ELF-1 (cell line): Measurements from ENCODE around the gene KHNYN.
"Not testable (repeated sequence)": the region's sequence is repeated elsewhere in the genome, so short reads cannot be mapped to it uniquely, and the experiment has no call there.

Source experiments
- DNase-seq: peaks from one replicate; pipeline ENCODE4 v3.0.0-alpha.2; 2016; ENCODE audit warnings: low read depth, low spot score

KHNYN gene

GRCh38 chr14:24429395-24430142 is at the start of gene KHNYN, which contains the start of gene CBLN3:
Gene KHNYN, plus strand, starts transcription at chr14:24429954. Its CDS starts 777 bp downstream, at chr14:24430731.
Gene CBLN3, minus strand, starts transcription at chr14:24429668. Its CDS starts 614 bp downstream, at chr14:24429054.
- peak; percentile 81 for DNase-seq

GRCh38 chr14:24381363-24382063 is 48.2 kb upstream of the KHNYN start:
- no peak for DNase-seq

GRCh38 chr14:24382064-24382371 is 47.7 kb upstream of the KHNYN start:
- DNase-seq, result no peak

- no peak for DNase-seq
These were observed 45.6 kb upstream of the KHNYN start for GRCh38 chr14:24384169-24384568.

- DNase-seq, result no peak
These were observed 44.2 kb upstream of the KHNYN start for GRCh38 chr14:24385524-24385923.

GRCh38 chr14:24387009-24387345 is 42.8 kb upstream of the KHNYN start:
- DNase-seq, result no peak

DNA sequence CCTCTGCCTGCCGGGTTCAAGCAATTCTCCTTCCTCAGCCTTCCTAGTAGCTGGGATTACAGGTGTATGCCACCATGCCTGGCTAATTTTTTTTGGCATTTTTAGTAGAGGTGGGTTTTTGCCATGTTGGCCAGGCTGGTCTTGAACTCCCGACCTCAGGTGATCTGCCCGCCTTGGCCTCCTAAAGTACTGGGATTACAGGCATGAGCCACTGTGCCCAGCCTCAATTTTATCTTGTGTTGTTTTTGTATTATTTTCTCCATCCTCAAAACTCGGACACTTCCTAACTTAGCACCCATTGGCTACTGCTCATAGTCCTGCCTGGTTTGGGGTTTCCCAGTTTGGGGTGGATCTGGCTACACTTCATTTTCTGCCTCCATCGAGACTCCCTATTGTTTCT is 42.2 kb upstream of the KHNYN start:
- DNase-seq, result not testable (repeated sequence)

DNA sequence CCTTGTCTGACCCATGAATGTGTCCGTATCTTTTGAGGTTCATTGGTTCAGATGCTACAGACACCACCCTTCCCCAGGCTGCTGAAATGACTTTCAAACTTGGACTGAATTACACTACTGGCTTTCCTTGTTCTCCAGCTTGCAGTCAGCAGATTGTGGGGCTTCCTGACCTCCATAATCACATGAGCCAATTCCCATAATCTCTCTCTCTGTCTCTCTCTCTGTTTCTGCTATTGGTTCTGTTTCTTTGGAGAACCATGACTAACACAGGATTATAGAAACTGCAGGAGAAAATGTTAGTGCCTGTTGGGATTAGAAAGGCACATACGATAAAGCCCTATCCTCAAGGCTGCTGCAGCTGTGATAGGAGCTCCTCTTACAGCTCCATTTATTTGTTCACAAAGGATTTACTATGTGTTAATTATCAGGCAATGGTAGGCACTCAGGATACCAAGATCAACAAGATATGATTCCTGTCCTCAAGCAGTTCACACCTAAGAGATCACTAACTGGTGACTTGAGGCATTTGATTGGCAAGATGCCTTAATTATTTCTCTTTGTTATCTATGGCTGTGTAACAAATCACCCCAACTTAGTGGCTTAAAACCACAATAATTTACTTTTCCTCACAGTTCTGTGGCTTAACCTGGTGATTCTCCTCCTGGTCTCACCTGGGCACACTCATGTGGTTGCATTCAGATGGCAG is 41.1 kb upstream of the KHNYN start:
- DNase-seq, result no peak

DNA sequence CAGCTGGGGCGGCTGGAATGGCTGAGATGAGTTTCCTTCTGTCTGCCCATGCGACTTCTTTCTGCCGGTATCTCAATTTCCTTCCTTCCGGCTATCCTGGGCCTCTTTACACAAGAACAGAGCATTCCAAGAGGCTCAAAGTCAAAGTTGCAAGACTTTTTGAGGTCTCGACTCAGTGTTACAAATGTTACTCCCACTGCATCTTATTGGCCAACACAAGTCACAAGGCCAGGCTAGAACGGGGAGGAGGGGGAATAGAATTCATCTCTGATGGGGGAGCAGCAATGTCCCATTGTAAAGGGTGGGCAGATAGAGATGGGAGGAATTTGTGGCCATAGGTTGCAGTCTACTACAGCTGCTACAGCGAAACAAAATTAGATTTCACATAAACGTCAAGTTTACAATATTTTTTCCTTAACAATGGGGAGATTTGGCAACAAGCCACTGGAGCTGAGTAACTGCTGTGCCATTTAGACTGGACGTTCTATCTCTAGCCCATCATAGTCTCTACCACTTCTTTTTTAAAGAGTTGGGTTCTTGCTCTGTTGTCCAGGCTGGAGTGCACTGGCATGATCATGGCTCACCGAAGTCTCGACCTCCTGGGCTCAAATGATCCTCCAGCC is 40.4 kb upstream of the KHNYN start:
- DNase-seq, result no peak

GRCh38 chr14:24390701-24391468 is 38.9 kb upstream of the KHNYN start:
- DNase-seq, result no peak

DNA sequence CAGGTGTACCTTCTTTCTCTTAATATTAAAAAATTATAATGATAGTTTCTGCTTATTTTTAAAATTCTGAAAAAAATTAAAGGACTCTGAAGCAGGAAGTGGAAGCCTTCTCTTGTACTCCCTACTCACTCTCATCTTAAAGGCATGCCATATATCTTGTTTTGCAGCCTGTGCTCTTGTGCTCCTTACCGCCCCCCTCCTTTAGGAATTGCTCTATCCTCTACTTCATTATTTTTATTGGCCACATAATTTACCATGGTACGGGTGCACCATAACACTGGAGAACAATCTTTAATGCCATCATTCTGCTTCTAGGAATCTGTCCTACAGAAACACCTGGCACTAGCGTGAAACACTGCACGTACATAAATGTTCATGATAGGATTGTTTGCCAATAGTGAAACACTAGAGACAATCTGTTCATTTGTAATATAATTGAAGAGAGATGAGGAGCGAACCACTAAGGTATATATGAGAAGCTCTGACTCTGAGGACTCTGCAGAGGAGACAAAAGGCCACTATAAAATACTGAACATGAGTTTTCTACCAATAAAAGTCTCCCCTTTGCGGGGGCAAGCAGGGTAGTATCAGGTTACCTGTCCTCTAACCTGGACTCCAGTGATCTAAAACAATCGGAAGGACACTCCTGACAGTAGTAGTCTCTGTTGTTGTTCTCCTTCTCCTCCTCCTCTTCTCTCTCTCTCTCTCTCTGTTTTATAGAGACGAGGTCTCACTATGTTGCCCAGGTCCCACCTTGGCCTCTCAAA is 37.2 kb upstream of the KHNYN start:
- DNase-seq, result no peak

DNA sequence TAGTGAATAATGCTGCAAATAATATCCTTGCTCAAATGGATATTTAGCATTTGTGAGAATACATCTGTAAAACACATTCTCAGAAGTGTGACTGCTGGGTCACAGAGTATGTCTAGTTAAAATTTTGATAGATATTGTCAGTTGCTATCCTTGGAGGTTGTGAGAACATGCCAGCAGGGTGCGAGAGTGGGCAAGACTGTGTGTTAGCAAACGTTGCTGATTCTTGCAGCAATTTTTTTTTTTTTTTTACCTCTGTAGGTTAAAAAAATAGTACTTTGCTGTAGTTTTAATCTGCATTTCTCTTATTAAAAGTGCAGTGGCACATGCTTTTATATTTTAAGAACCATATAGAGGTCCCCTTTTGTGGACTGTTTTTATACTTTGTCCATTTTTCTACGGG is 35.5 kb upstream of the KHNYN start:
- no peak for DNase-seq

DNA sequence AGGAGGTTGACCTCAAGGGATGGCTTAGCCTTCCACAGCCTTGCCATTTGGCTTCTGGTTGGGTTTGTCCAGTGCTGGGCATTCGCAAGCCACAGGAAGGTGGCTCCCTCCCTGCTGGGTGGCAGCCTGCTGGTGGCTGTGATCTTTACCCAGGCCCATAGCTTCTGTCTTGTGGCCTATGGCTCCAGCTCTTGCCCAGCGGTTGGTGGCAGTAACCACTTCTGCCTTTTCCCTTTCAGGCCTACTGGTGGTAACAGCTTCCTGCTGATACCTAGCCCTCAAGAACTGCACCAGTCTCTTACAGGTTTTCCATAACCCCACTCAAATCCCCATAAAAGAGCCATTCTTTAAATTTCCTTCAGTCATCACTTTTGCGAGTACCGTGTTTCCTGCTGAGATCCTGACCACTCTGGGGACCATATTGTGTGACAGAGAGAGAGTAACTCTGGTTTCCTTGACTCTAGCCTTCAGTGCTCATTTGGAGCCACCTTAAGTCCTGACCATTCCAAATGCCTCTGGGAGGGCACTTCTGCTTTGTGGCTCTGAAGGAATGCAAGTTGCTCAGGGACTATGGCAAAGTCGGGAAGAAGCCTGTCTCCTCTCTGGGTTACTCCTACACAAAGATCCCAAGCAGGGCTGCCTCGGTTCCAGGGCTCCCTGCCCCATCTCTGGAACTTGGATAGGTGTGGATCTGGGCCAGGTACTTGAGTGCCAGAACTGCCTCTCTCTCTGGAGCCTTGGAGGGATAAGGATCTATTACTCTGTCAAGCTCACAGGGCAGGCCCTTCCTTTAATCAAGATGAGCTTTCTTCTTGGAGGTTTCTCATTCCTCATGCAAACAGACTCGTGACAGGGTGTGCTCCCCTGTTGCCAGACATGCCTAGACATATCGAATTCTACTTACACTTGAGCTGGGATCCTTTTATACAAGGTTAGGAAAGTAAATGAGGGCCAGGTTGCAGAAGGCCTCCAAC is 33.9 kb upstream of the KHNYN start:
- no peak for DNase-seq

GRCh38 chr14:24397639-24398292 is 32.0 kb upstream of the KHNYN start:
- no peak for DNase-seq

DNA sequence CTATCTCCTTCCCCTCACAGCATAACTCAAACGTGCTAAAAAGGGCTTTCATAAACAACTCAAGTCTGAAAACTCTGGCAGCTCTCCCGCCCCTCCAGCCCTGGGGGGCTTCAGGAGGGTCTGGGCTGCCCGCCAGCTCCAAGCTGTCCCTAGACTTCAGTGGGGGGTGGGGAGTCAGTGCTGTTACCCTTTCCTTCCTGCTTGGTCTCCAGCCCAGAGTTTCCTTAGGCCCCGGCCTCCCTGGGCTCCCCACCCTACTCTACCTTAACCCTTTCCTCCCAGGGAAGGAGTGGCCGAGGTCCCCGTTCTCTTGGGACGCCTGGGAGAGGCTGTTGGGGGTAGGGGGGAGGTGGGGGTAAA is 31.5 kb upstream of the KHNYN start:
- no peak for DNase-seq

GRCh38 chr14:24398653-24399446 is 30.9 kb upstream of the KHNYN start, which contains the start of gene NYNRIN:
Gene NYNRIN, plus strand, starts transcription at chr14:24399003. Its CDS starts 244 bp downstream, at chr14:24399247.
- DNase-seq, result no peak

DNA sequence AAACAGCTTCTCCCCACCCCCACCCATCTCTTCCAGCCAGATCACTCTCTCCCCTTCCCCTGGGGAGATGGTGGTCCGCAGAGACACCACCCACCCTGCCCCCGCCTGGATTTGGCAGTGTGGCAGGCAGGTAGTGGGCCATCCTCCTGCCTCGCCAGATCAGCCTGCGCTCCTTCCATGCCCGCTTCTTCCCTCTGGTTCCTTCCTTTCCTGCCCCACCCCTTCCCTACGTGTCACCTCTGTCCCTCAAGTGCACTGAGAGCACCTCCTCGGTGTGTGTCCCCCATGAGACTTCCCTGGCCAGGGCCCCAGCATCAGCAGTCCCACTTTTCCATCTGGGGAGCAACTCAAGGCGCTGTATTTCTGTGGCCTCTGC is 30.3 kb upstream of the KHNYN start:
- no peak for DNase-seq

- no peak for DNase-seq
These were observed 29.6 kb upstream of the KHNYN start for GRCh38 chr14:24399999-24400718.
